IPS-18c (cell line): ENCODE data around the gene LARP1B.
"Not testable (repeated sequence)": the region's sequence is repeated elsewhere in the genome, so short reads cannot be mapped to it uniquely, and the experiment has no call there.

ENCODE experiments used
- H3K4me3 ChIP-seq: 2 replicates; pipeline ENCODE4 v1.7.0; 2013; ENCODE audit warnings: low read depth, mild to moderate bottlenecking, low read length, moderate library complexity; ENCODE audit not compliant: insufficient read depth
- H3K9me3 ChIP-seq: one replicate; pipeline ENCODE4 v1.6.1; 2013; ENCODE audit warnings: mild to moderate bottlenecking, low read length, moderate library complexity; ENCODE audit not compliant: control insufficient read depth, insufficient read depth

The LARP1B gene

GRCh38 chr4:128060699-128061565 is at the start of gene LARP1B:
LARP1B (plus strand) TSS chr4:128061312; CDS start chr4:128074952, 13,640 bp downstream.
- Histone ChIP-seq H3K4me3 (peak within 1 kb of the TSS; percentile 80), H3K9me3 (no peaks in the 10 kb centered on the region)

- no peak overlapping the region for H3K4me3 ChIP-seq
Observed at GRCh38 chr4:128025319-128025718, 35.8 kb upstream of the LARP1B start.

GRCh38 chr4:128029907-128030306 is 31.2 kb upstream of the LARP1B start:
- no peaks in the 10 kb centered on the region for H3K9me3 ChIP-seq
- no peak overlapping the region for H3K4me3 ChIP-seq

More at GRCh38 chr4:128025319-128025718, 35.8 kb upstream of the LARP1B start:
- no peaks in the 10 kb centered on the region for H3K9me3 ChIP-seq

- Histone ChIP-seq H3K4me3 (no peak overlapping the region), H3K9me3 (no peaks in the 10 kb centered on the region)
Observed at GRCh38 chr4:128031756-128032384, 29.2 kb upstream of the LARP1B start.

GRCh38 chr4:128039568-128039967 is 21.5 kb upstream of the LARP1B start:
- Histone ChIP-seq H3K9me3 (no peaks in the 10 kb centered on the region), H3K4me3 (no peak overlapping the region)

- H3K4me3 ChIP-seq, H3K9me3 ChIP-seq: not testable (repeated sequence)
Observed at GRCh38 chr4:128047019-128047418, 14.1 kb upstream of the LARP1B start.

GRCh38 chr4:128047514-128047913 is 13.6 kb upstream of the LARP1B start:
- not testable (repeated sequence) for H3K9me3 ChIP-seq, H3K4me3 ChIP-seq

GRCh38 chr4:128051229-128051628 is 9.9 kb upstream of the LARP1B start:
- H3K9me3 ChIP-seq, H3K4me3 ChIP-seq: not testable (repeated sequence)

GRCh38 chr4:128054907-128055306 is 6.2 kb upstream of the LARP1B start:
- H3K4me3 ChIP-seq, H3K9me3 ChIP-seq: not testable (repeated sequence)

GRCh38 chr4:128055441-128056206 is 5.5 kb upstream of the LARP1B start:
- H3K9me3 ChIP-seq, H3K4me3 ChIP-seq: not testable (repeated sequence)

GRCh38 chr4:128056396-128056795 is 4.7 kb upstream of the LARP1B start:
- H3K9me3 ChIP-seq, result no peaks in the 10 kb centered on the region
- no peak overlapping the region for H3K4me3 ChIP-seq

GRCh38 chr4:128060121-128060698 is 902 bp upstream of the LARP1B start:
- peak overlapping the region; percentile 80 for H3K4me3 ChIP-seq
- H3K9me3 ChIP-seq, result no peaks in the 10 kb centered on the region

GRCh38 chr4:128061566-128062536 is 739 bp downstream of the LARP1B start:
- peak overlapping the region; percentile 80 for H3K4me3 ChIP-seq
- no peaks in the 10 kb centered on the region for H3K9me3 ChIP-seq

GRCh38 chr4:128066453-128066820 is 5.3 kb downstream of the LARP1B start:
- H3K9me3 ChIP-seq, H3K4me3 ChIP-seq: not testable (repeated sequence)

GRCh38 chr4:128068918-128069317 is 7.8 kb downstream of the LARP1B start:
- Histone ChIP-seq H3K4me3 (no peak overlapping the region), H3K9me3 (no peaks in the 10 kb centered on the region)

- H3K4me3 ChIP-seq, result no peak overlapping the region
- no peaks in the 10 kb centered on the region for H3K9me3 ChIP-seq
Observed at GRCh38 chr4:128076464-128076863, 15.4 kb downstream of the LARP1B start.
